Caco-2 (cell line): ENCODE results near the gene ROBO1. TPM values are rescaled to one million over a fixed set of nuclear protein-coding genes. Genes with fewer than 3 reads are reported as not detected.

Experiments
- BruUV-seq: library from RNA; stranded (reverse); fragments of 400-500 nt; replicated peaks from 2 replicates; lab custom pipeline; 2021; lab: Mats Ljungman, UMichigan
- CTCF ChIA-PET: fragments of 300-600 bp; sonication (Branson Sonifier 250); formaldehyde crosslinking; loops from one replicate; lab custom pipeline; 2022; ENCODE audit warnings: antibody characterized with exemption; lab: Charles Lee
- POLR2A ChIA-PET: fragments of 300-600 bp; sonication (Branson Sonifier 250); formaldehyde crosslinking; loops from one replicate; lab custom pipeline; 2022; ENCODE audit warnings: antibody characterized with exemption; lab: Charles Lee
- DNase-seq, 2 experiments: peaks; one replicate each; pipeline versions ENCODE4 v3.0.0 to v3.0.0-alpha.2; 2020 to 2022
- H3K27me3 ChIP-seq: replicated peaks from 2 replicates; pipeline ENCODE4 v1.6.0; 2011; ENCODE audit warnings: low read length; ENCODE audit not compliant: control insufficient read depth, insufficient read depth
- H3K36me3 ChIP-seq: 2 replicates; pipeline ENCODE4 v1.5.1; 2011; ENCODE audit warnings: low read length; ENCODE audit not compliant: control insufficient read depth, insufficient read depth
- H3K4me1 ChIP-seq: fragments of 250-450 bp; sonication (Bioruptor Pico); 2 replicates; pipeline ENCODE4 v1.5.1; 2020; ENCODE audit warnings: mild to moderate bottlenecking
- H3K4me3 ChIP-seq: 2 replicates; pipeline ENCODE4 v1.5.1; 2011; ENCODE audit warnings: low read depth, mild to moderate bottlenecking, control low read depth, low read length
- H3K9me3 ChIP-seq: fragments of 250-450 bp; sonication (Bioruptor Pico); 2 replicates; pipeline ENCODE4 v1.5.1; 2020; ENCODE audit warnings: mild to moderate bottlenecking, moderate library complexity
- H3K27ac Mint-ChIP-seq: one replicate; pipeline ENCODE4 v1.8.0; 2022; ENCODE audit warnings: mixed read lengths; ENCODE audit not compliant: unreplicated experiment
- H3K27me3 Mint-ChIP-seq: one replicate; pipeline ENCODE4 v1.8.0; 2022; ENCODE audit warnings: mixed read lengths; ENCODE audit not compliant: insufficient read depth, unreplicated experiment
- H3K36me3 Mint-ChIP-seq: one replicate; pipeline ENCODE4 v1.8.0; 2022; ENCODE audit warnings: mild to moderate bottlenecking, mixed read lengths; ENCODE audit not compliant: insufficient read depth, unreplicated experiment
- H3K4me1 Mint-ChIP-seq: one replicate; pipeline ENCODE4 v1.8.0; 2022; ENCODE audit warnings: low read depth, mixed read lengths; ENCODE audit not compliant: unreplicated experiment
- H3K4me3 Mint-ChIP-seq: one replicate; pipeline ENCODE4 v1.8.0; 2022; ENCODE audit warnings: mild to moderate bottlenecking, moderate library complexity, mixed read lengths; ENCODE audit not compliant: unreplicated experiment
- H3K9me3 Mint-ChIP-seq: one replicate; pipeline ENCODE4 v1.8.0; 2022; ENCODE audit warnings: mixed read lengths; ENCODE audit not compliant: unreplicated experiment
- intact Hi-C: fragments of 100-400 bp; cut with micrococcal nuclease; formaldehyde crosslinking; loops from one replicate; pipeline ENCODE4 v1.10.0; 2022; ENCODE audit not compliant: unreplicated experiment
- total RNA-seq: library from RNA; stranded (reverse); gene quantifications from 2 replicates; pipeline ENCODE4 v1.2.3, GENCODE V29; 2022
- TF ChIP-seq, protein P1 (sequence below), 2 experiments: fragments of 200-600 bp in 1 of 2; IDR thresholded peaks; 1 replicate in 1 of 2; 2 replicates in 1 of 2; pipeline versions ENCODE4 v1.5.1 to v1.8.0; 2011 to 2022; ENCODE audit warnings: antibody characterized with exemption in 1 of 2, control low read depth in 1 of 2, inconsistent platforms in 1 of 2, low read depth in 1 of 2, low read length in 1 of 2, mild to moderate bottlenecking in 1 of 2, moderate library complexity in 1 of 2; ENCODE audit not compliant: insufficient read depth in 1 of 2, severe bottlenecking in 1 of 2, unreplicated experiment in 1 of 2

ROBO1 gene
- total RNA-seq, 1 experiment from 2014 or later = 1.8 TPM

DNA sequence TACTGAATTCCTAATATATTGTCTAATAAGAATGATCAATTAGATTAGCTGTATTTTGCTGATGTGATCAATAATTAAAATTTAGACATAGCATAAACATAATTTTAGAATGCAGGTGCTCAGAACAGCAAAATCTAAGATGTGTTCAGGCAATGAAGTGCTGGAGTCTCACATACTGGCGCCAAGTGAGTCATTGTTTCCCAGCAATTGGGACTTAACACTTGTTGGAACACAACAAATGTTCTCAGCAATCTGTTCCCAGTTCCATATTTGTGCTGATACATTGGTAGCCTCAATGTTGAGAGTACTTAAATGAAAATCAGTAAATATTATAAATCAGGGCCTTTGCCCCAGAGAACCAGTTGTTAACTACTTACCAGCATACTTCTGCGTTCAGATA is 619.0 kb downstream of the ROBO1 start:
- H3K27me3 Mint-ChIP-seq = peaks cover 3% of the 10 kb centered on the region
- Histone ChIP-seq H3K4me3 (no peak overlapping the region), H3K4me1 (no peaks in the 10 kb centered on the region), H3K9me3 (no peaks in the 10 kb centered on the region), H3K36me3 (no peaks in the 10 kb centered on the region), H3K27me3 (no peaks in the 10 kb centered on the region)
- POLR2A ChIA-PET = no interaction called here
- DNase-seq = no peak
- CTCF ChIA-PET = no interaction called here
- H3K36me3 Mint-ChIP-seq = no peaks in the 10 kb centered on the region
- intact Hi-C loops = no loop called here
- no TSS peak for BruUV-seq
- H3K9me3 Mint-ChIP-seq = no peaks in the 10 kb centered on the region
- TF ChIP-seq, protein P1, sequence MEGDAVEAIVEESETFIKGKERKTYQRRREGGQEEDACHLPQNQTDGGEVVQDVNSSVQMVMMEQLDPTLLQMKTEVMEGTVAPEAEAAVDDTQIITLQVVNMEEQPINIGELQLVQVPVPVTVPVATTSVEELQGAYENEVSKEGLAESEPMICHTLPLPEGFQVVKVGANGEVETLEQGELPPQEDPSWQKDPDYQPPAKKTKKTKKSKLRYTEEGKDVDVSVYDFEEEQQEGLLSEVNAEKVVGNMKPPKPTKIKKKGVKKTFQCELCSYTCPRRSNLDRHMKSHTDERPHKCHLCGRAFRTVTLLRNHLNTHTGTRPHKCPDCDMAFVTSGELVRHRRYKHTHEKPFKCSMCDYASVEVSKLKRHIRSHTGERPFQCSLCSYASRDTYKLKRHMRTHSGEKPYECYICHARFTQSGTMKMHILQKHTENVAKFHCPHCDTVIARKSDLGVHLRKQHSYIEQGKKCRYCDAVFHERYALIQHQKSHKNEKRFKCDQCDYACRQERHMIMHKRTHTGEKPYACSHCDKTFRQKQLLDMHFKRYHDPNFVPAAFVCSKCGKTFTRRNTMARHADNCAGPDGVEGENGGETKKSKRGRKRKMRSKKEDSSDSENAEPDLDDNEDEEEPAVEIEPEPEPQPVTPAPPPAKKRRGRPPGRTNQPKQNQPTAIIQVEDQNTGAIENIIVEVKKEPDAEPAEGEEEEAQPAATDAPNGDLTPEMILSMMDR (IDR thresholded peaks at IDR 0.05; ENCODE audit: insufficient read depth in 1 of 2, low read depth in 1 of 2, low read length in 1 of 2, severe bottlenecking in 1 of 2, unreplicated experiment in 1 of 2) = no peak
- H3K27ac Mint-ChIP-seq = no peak overlapping the region
- no peaks in the 10 kb centered on the region for H3K4me1 Mint-ChIP-seq
- no peak overlapping the region for H3K4me3 Mint-ChIP-seq

DNA sequence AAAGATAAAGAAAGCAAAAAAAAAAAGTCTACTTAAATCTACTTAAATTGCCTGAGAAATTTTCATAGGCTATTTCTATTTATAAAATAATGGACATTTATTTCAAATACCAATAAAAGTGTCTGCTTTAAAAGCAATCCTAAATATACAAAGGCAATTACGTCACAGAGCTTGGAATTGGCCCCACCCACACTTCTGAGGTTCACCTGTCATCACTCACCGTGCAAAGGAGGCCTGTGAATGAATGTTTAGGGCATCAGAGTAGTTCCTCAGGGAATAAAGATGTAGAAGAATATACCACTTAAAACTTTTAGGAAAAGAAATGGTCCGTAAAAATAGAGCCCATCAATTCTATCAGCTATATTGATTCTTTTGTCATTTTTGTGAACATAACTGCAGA is 621.8 kb downstream of the ROBO1 start:
- ChIA-PET CTCF (no interaction called here), POLR2A (no interaction called here)
- Mint-ChIP-seq H3K36me3 (no peaks in the 10 kb centered on the region), H3K27ac (no peak overlapping the region), H3K9me3 (no peaks in the 10 kb centered on the region), H3K27me3 (no peaks in the 10 kb centered on the region), H3K4me3 (no peak overlapping the region), H3K4me1 (no peaks in the 10 kb centered on the region)
- intact Hi-C loops = no loop called here
- Histone ChIP-seq H3K4me3 (no peak overlapping the region), H3K9me3 (no peaks in the 10 kb centered on the region), H3K36me3 (no peaks in the 10 kb centered on the region), H3K27me3 (no peaks in the 10 kb centered on the region), H3K4me1 (no peaks in the 10 kb centered on the region)
- no peak for DNase-seq
- TF ChIP-seq, protein P1 (IDR thresholded peaks at IDR 0.05; ENCODE audit: insufficient read depth in 1 of 2, low read depth in 1 of 2, low read length in 1 of 2, severe bottlenecking in 1 of 2, unreplicated experiment in 1 of 2) = no peak
- no TSS peak for BruUV-seq

DNA sequence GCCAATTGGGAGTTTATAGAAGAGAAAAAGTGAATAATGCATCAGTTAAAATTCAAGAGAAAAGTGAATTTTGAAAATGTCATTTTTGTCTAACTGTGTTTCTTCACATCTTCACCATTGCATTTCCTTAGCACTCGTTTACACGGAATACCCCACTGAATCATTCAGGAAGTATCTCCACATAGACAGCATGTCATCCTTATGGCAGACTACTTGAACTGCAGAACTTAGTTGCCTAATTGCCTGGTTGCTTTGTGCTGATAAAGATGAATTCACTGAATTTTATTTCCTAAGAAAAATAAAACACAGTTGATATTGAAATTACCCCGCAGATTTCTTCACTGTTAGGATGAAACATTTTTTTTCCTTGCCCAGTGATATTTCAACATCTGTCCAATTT is 627.1 kb downstream of the ROBO1 start:
- Histone ChIP-seq H3K4me1 (no peaks in the 10 kb centered on the region), H3K4me3 (no peak overlapping the region), H3K36me3 (no peaks in the 10 kb centered on the region), H3K27me3 (no peaks in the 10 kb centered on the region), H3K9me3 (no peaks in the 10 kb centered on the region)
- TF ChIP-seq, protein P1 (IDR thresholded peaks at IDR 0.05; ENCODE audit: insufficient read depth in 1 of 2, low read depth in 1 of 2, low read length in 1 of 2, severe bottlenecking in 1 of 2, unreplicated experiment in 1 of 2) = no peak
- H3K4me3 Mint-ChIP-seq = no peak overlapping the region
- no peak for DNase-seq
- H3K9me3 Mint-ChIP-seq = no peaks in the 10 kb centered on the region
- intact Hi-C loops = no loop called here
- no peaks in the 10 kb centered on the region for H3K4me1 Mint-ChIP-seq
- CTCF ChIA-PET = interaction anchor here (0.7 kb wide), 1 partner anchor 39 kb away, joined by 6 read pairs; no protein-coding TSS in a partner anchor
- no TSS peak for BruUV-seq
- H3K27me3 Mint-ChIP-seq = no peaks in the 10 kb centered on the region
- no peak overlapping the region for H3K27ac Mint-ChIP-seq
- POLR2A ChIA-PET = no interaction called here
- H3K36me3 Mint-ChIP-seq = no peaks in the 10 kb centered on the region
